HCT116 (cell line): Measurements from ENCODE around the gene KIRREL3.

Source experiments
- CEBPB ChIP-seq: IDR thresholded peaks from 2 replicates; pipeline ENCODE4 v1.6.1; 2012; ENCODE audit warnings: low read depth
- RAD21 ChIP-seq: IDR thresholded peaks from 2 replicates; pipeline ENCODE4 v1.6.1; 2012; ENCODE audit warnings: low read depth, mild to moderate bottlenecking
- TF ChIP-seq, protein P1 (sequence below), 3 experiments: fragments of 200-600 bp in 1 of 3; sonication (generic) in 1 of 3; IDR thresholded peaks in 2 of 3; conservative IDR thresholded peaks in 1 of 3; 2 replicates each; pipeline ENCODE4 v1.5.1; 2012 to 2017; ENCODE audit warnings: low read depth in 2 of 3, low read length in 2 of 3, antibody characterized with exemption in 1 of 3, borderline replicate concordance in 1 of 3, control low read depth in 1 of 3, mild to moderate bottlenecking in 1 of 3, mixed read lengths in 1 of 3, mixed run types in 1 of 3, moderate library complexity in 1 of 3; ENCODE audit not compliant: insufficient read depth in 1 of 3
- TF ChIP-seq, protein P2 (sequence below): IDR thresholded peaks from 2 replicates; pipeline ENCODE4 v1.6.1; 2012; ENCODE audit warnings: low read depth

GRCh38 chr11:126840975-126841374 lies 159.6 kb downstream of the KIRREL3 start:
- TF ChIP-seq, protein P1, sequence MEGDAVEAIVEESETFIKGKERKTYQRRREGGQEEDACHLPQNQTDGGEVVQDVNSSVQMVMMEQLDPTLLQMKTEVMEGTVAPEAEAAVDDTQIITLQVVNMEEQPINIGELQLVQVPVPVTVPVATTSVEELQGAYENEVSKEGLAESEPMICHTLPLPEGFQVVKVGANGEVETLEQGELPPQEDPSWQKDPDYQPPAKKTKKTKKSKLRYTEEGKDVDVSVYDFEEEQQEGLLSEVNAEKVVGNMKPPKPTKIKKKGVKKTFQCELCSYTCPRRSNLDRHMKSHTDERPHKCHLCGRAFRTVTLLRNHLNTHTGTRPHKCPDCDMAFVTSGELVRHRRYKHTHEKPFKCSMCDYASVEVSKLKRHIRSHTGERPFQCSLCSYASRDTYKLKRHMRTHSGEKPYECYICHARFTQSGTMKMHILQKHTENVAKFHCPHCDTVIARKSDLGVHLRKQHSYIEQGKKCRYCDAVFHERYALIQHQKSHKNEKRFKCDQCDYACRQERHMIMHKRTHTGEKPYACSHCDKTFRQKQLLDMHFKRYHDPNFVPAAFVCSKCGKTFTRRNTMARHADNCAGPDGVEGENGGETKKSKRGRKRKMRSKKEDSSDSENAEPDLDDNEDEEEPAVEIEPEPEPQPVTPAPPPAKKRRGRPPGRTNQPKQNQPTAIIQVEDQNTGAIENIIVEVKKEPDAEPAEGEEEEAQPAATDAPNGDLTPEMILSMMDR (IDR thresholded peaks at IDR 0.05 in 2 of 3, conservative IDR thresholded peaks at IDR 0.05 in 1 of 3; ENCODE audit: borderline replicate concordance in 1 of 3, insufficient read depth in 1 of 3, low read depth in 2 of 3, low read length in 2 of 3): no peak
- TF ChIP-seq CEBPB (no peak), RAD21 (no peak)
- TF ChIP-seq, protein P2, sequence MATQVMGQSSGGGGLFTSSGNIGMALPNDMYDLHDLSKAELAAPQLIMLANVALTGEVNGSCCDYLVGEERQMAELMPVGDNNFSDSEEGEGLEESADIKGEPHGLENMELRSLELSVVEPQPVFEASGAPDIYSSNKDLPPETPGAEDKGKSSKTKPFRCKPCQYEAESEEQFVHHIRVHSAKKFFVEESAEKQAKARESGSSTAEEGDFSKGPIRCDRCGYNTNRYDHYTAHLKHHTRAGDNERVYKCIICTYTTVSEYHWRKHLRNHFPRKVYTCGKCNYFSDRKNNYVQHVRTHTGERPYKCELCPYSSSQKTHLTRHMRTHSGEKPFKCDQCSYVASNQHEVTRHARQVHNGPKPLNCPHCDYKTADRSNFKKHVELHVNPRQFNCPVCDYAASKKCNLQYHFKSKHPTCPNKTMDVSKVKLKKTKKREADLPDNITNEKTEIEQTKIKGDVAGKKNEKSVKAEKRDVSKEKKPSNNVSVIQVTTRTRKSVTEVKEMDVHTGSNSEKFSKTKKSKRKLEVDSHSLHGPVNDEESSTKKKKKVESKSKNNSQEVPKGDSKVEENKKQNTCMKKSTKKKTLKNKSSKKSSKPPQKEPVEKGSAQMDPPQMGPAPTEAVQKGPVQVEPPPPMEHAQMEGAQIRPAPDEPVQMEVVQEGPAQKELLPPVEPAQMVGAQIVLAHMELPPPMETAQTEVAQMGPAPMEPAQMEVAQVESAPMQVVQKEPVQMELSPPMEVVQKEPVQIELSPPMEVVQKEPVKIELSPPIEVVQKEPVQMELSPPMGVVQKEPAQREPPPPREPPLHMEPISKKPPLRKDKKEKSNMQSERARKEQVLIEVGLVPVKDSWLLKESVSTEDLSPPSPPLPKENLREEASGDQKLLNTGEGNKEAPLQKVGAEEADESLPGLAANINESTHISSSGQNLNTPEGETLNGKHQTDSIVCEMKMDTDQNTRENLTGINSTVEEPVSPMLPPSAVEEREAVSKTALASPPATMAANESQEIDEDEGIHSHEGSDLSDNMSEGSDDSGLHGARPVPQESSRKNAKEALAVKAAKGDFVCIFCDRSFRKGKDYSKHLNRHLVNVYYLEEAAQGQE: no peak
